ENCODE measurements around the gene LLGL1.

DNA sequence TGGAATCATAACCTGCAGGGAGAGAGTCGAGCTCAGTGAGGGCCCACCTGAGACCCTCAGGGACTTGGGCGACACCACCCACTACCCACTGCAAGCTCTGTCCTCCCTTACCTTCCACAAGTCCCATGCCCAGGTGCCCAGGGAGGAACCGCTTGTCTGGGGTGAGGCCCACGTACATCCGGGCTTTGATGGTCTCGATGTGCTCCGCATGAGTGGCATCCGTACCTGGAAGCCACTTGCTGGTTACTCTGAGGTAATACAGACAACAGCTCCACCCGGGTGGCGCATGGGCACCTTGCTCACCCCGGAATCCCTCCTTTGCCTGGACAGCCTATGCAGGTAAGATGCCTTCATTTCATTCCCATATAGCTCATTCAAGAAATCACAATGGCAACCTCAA is 59.9 kb downstream of the LLGL1 start:
- TF ChIP-seq, protein P1, sequence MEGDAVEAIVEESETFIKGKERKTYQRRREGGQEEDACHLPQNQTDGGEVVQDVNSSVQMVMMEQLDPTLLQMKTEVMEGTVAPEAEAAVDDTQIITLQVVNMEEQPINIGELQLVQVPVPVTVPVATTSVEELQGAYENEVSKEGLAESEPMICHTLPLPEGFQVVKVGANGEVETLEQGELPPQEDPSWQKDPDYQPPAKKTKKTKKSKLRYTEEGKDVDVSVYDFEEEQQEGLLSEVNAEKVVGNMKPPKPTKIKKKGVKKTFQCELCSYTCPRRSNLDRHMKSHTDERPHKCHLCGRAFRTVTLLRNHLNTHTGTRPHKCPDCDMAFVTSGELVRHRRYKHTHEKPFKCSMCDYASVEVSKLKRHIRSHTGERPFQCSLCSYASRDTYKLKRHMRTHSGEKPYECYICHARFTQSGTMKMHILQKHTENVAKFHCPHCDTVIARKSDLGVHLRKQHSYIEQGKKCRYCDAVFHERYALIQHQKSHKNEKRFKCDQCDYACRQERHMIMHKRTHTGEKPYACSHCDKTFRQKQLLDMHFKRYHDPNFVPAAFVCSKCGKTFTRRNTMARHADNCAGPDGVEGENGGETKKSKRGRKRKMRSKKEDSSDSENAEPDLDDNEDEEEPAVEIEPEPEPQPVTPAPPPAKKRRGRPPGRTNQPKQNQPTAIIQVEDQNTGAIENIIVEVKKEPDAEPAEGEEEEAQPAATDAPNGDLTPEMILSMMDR (conservative IDR thresholded peaks at IDR 0.05; ENCODE audit: low read length) = no peak
- TF ChIP-seq EZH2phosphoT487 (IDR thresholded peaks at IDR 0.05; ENCODE audit: borderline replicate concordance) = no peak

Measured in Loucy (cell line).